Ovary (tissue), 3 donors: ENCODE data around the gene GPR21.

Experiments
- CTCF ChIP-seq, 3 donors: fragments of 450-650 bp in 2 of 3; fragments of 200-600 bp in 1 of 3; IDR thresholded peaks; one replicate each; pipeline versions ENCODE4 v1.5.1 to v1.8.0; 2016 to 2022; ENCODE audit warnings: antibody characterized with exemption in 3 of 3, mild to moderate bottlenecking in 1 of 3
- EP300 ChIP-seq: sonication (generic); formaldehyde crosslinking; IDR thresholded peaks from one replicate; pipeline ENCODE4 v1.6.1; 2017; ENCODE audit warnings: antibody characterized with exemption
- POLR2A ChIP-seq: fragments of 450-650 bp; IDR thresholded peaks from one replicate; pipeline ENCODE4 v1.6.1; 2017; ENCODE audit warnings: antibody characterized with exemption, mild to moderate bottlenecking, moderate library complexity
- donor health status: DM: no; HTN: no; CAD: no.

- no peak for TF ChIP-seq CTCF (IDR thresholded peaks at IDR 0.05)
- TF ChIP-seq POLR2A, result no peak
- TF ChIP-seq EP300, result no peak
Observed at GRCh38 chr9:123011878-123012528, 21.5 kb upstream of the GPR21 start.
